Testis (tissue), 3 donors: ENCODE results near the gene SPAG17. TPM values are rescaled to one million over a fixed set of nuclear protein-coding genes. Genes with fewer than 3 reads are reported as not detected.

Experiments used
- DNase-seq: peaks from one replicate; pipeline ENCODE4 v3.0.0-alpha.2; 2019
- H3K27ac ChIP-seq, 2 donors: fragments of 200-600 bp; sonication (generic); one replicate each; pipeline ENCODE4 v1.5.1; 2019
- H3K27me3 ChIP-seq: fragments of 200-600 bp; sonication (generic); one replicate; pipeline ENCODE4 v1.5.1; 2019
- H3K36me3 ChIP-seq: fragments of 200-600 bp; sonication (generic); one replicate; pipeline ENCODE4 v1.5.1; 2017; ENCODE audit warnings: low read depth; ENCODE audit errors: missing control alignments
- H3K4me1 ChIP-seq: fragments of 200-600 bp; sonication (generic); one replicate; pipeline ENCODE4 v1.5.1; 2019
- H3K4me3 ChIP-seq, 2 donors: fragments of 200-600 bp; sonication (generic); one replicate each; pipeline ENCODE4 v1.5.1; 2017 to 2019
- H3K9me3 ChIP-seq: fragments of 200-600 bp; sonication (generic); one replicate; pipeline ENCODE4 v1.5.1; 2017
- CTCF ChIP-seq, 3 experiments: fragments of 450-650 bp in 2 of 3; fragments of 200-600 bp in 1 of 3; sonication (generic) in 1 of 3; IDR thresholded peaks; one replicate each; pipeline ENCODE4 v1.5.1; 2016 to 2019; ENCODE audit warnings: antibody characterized with exemption in 3 of 3, mild to moderate bottlenecking in 2 of 3, moderate library complexity in 1 of 3
- POLR2A ChIP-seq: fragments of 450-650 bp; IDR thresholded peaks from one replicate; pipeline ENCODE4 v1.6.1; 2017; ENCODE audit warnings: antibody characterized with exemption, mild to moderate bottlenecking, moderate library complexity
- WGBS, 2 donors: methylation state at CpG; one replicate each; pipeline ENCODE4 v1.1.5; 2018; 5-methylcytosine and 5-hydroxymethylcytosine counted together
- intact Hi-C: fragments of 100-400 bp; cut with DNase I; formaldehyde crosslinking; loops from one replicate; pipeline ENCODE4 v1.15.1; 2023; ENCODE audit warnings: low total_unique reads
- polyA plus RNA-seq: library from polyadenylated mRNA; stranded (reverse); fragments of 350-450 nt; fragmentation: Illumina TruSeq; extraction: RNeasy Lipid Tissue Mini Kit (QIAGEN cat#74804); gene quantifications from one replicate; pipeline ENCODE4 v1.2.3, GENCODE V29; 2014; ENCODE audit warnings: low read depth, low replicate concordance; ENCODE audit not compliant: insufficient read depth
- total RNA-seq, 2 donors: library from RNA; depleted of rRNA; stranded (reverse); fragments of >200 nt; gene quantifications; one replicate each; pipeline ENCODE4 v1.2.3, GENCODE V29; 2016

SPAG17 gene
- total and polyA plus RNA-seq, 3 donors from 2014 or later, result 34.6 to 95.7 (median 38.7) TPM

- Histone ChIP-seq H3K27me3 (no peaks in the 10 kb centered on the region), H3K4me3 (no peak overlapping the region), H3K36me3 (no peaks in the 10 kb centered on the region), H3K27ac (no peak overlapping the region), H3K9me3 (no peaks in the 10 kb centered on the region), H3K4me1 (no peaks in the 10 kb centered on the region)
- TF ChIP-seq CTCF (IDR thresholded peaks at IDR 0.05), result no peak
- TF ChIP-seq POLR2A, result no peak
- intact Hi-C loops, result no loop called here
- DNase-seq, result no peak
- WGBS, 2 donors, result 83 to 85% methylated on average over 1 of the region's 1 CpG
Observed at GRCh38 chr1:118160806-118161205, 24.2 kb downstream of the SPAG17 start.

DNA sequence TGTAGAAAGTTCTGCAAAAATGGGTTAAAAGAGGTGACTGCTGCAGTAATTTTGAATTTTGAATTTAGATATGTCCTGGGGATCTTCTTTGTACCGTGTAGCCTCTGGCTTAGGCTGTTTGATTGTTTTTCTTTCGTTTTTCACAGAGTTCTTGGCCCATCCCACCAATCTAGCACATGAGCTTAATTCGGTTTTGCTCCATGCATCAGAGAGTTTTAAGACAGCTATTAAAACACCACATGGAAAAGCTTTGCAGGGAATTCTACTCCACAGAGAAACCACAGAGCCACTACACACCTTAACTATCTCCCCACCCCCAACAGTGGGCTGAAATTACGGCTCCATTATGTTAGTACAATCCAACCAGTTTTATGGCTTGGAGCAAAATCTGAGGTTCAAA is 25.5 kb downstream of the SPAG17 start:
- intact Hi-C loops, result no loop called here
- Histone ChIP-seq H3K27ac (no peak overlapping the region), H3K9me3 (no peaks in the 10 kb centered on the region), H3K4me1 (no peaks in the 10 kb centered on the region), H3K36me3 (no peaks in the 10 kb centered on the region), H3K27me3 (no peaks in the 10 kb centered on the region), H3K4me3 (no peak overlapping the region)
- DNase-seq, result no peak
- WGBS, 2 donors, result 47 to 60% methylated on average over 4 of the region's 4 CpGs
- TF ChIP-seq CTCF (IDR thresholded peaks at IDR 0.05) (no peak), POLR2A (no peak)

- WGBS, 2 donors, result 93 to 100% methylated on average over 1 of the region's 1 CpG
- no peak for DNase-seq
- H3K4me1 ChIP-seq, result no peaks in the 10 kb centered on the region
- H3K4me3 ChIP-seq, result no peak overlapping the region
- H3K27me3 ChIP-seq, result no peaks in the 10 kb centered on the region
- intact Hi-C loops, result no loop called here
- H3K27ac ChIP-seq, result no peak overlapping the region
- H3K9me3 ChIP-seq, result no peaks in the 10 kb centered on the region
- H3K36me3 ChIP-seq, result no peaks in the 10 kb centered on the region
- TF ChIP-seq CTCF (IDR thresholded peaks at IDR 0.05), result no peak
- TF ChIP-seq POLR2A, result no peak
Observed at GRCh38 chr1:118158924-118159323, 26.1 kb downstream of the SPAG17 start.

- Histone ChIP-seq H3K4me1 (no peaks in the 10 kb centered on the region), H3K4me3 (no peak overlapping the region), H3K27ac (no peak overlapping the region), H3K36me3 (no peaks in the 10 kb centered on the region), H3K9me3 (no peaks in the 10 kb centered on the region), H3K27me3 (no peaks in the 10 kb centered on the region)
- intact Hi-C loops, result no loop called here
- TF ChIP-seq POLR2A, result no peak
- TF ChIP-seq CTCF (IDR thresholded peaks at IDR 0.05), result no peak
- whole genome bisulfite sequencing, 2 donors, result 96 to 98% methylated on average over 2 of the region's 2 CpGs
- no peak for DNase-seq
Observed at GRCh38 chr1:118157506-118157905, 27.5 kb downstream of the SPAG17 start.

DNA sequence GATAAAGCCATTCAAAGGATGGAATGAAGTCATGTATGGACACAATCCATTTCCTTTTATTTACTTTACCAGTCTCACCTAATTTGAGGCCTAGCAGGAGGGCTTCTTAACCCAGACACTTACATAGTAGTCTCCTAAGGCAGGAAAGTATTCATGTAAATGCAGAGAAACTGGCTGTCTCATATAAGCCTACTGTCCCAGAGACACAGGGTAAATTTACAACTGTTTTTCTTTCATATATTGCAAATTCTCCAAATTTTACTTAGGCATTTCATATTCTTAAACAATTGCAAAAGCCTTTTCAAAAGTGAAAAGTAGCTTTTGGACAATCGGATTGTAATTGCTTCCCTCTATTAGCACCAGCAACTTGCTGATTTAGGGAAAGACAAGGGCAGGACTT is 29.9 kb downstream of the SPAG17 start:
- TF ChIP-seq CTCF (IDR thresholded peaks at IDR 0.05) (no peak), POLR2A (no peak)
- no peaks in the 10 kb centered on the region for H3K27me3 ChIP-seq
- H3K36me3 ChIP-seq, result no peaks in the 10 kb centered on the region
- 92 to 98% methylated on average over 1 of the region's 1 CpG for WGBS, 2 donors
- H3K4me1 ChIP-seq, result no peaks in the 10 kb centered on the region
- intact Hi-C loops, result no loop called here
- H3K27ac ChIP-seq, result no peak overlapping the region
- H3K4me3 ChIP-seq, result no peak overlapping the region
- DNase-seq, result no peak
- no peaks in the 10 kb centered on the region for H3K9me3 ChIP-seq
